Cardiac fibroblast (primary cell): ENCODE data around the gene MRPL20.

Experiments
- DNase-seq, 2 donors: peaks; one replicate each; pipeline versions ENCODE4 v3.0.0 to v3.0.0-alpha.2; 2010; ENCODE audit warnings: low read depth in 2 of 2
- H3K4me3 ChIP-seq, 2 donors: replicated peaks in 1 of 2; 1 replicate in 1 of 2; 2 replicates in 1 of 2; pipeline ENCODE4 v1.5.1; 2011; ENCODE audit warnings: low read depth in 2 of 2, low read length in 2 of 2, mild to moderate bottlenecking in 2 of 2, moderate library complexity in 1 of 2
- TF ChIP-seq, protein P1 (sequence below): IDR thresholded peaks from one replicate; pipeline ENCODE4 v1.5.1; 2011; ENCODE audit warnings: low read depth, mild to moderate bottlenecking, low read length, inconsistent platforms

Gene MRPL20

DNA sequence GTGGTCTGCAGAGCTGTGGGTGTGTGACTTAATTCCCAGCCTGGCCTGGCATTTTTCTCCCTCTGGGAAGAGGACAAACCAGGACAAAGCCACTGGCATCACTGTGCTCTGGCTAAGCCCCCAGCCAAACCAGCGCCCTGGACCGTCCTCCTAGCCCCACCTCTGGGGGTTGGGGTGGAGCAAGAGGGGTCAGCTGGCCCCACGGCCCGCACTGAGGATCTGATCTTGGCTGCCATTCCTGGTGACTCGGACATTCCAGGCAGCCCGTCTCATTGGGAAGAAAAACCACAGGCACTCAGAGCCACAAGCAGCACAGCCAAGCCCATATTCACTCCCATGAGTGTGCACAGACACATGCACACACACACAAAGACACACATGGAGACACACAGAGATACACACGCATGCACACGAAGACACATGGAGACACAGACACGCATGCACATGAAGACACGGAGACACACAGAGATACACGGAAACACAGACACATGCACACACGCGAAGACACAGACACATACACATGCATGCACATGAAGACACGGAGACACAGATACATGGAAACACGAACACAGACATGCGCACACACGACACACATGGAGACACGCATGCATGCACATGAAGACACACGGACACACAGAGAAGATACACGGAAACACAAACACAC, 46.5 kb downstream of the MRPL20 start:
- no peak overlapping the region for H3K4me3 ChIP-seq
- TF ChIP-seq, protein P1, sequence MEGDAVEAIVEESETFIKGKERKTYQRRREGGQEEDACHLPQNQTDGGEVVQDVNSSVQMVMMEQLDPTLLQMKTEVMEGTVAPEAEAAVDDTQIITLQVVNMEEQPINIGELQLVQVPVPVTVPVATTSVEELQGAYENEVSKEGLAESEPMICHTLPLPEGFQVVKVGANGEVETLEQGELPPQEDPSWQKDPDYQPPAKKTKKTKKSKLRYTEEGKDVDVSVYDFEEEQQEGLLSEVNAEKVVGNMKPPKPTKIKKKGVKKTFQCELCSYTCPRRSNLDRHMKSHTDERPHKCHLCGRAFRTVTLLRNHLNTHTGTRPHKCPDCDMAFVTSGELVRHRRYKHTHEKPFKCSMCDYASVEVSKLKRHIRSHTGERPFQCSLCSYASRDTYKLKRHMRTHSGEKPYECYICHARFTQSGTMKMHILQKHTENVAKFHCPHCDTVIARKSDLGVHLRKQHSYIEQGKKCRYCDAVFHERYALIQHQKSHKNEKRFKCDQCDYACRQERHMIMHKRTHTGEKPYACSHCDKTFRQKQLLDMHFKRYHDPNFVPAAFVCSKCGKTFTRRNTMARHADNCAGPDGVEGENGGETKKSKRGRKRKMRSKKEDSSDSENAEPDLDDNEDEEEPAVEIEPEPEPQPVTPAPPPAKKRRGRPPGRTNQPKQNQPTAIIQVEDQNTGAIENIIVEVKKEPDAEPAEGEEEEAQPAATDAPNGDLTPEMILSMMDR, result no peak
- peak; percentile 92 to 93 for DNase-seq

DNA sequence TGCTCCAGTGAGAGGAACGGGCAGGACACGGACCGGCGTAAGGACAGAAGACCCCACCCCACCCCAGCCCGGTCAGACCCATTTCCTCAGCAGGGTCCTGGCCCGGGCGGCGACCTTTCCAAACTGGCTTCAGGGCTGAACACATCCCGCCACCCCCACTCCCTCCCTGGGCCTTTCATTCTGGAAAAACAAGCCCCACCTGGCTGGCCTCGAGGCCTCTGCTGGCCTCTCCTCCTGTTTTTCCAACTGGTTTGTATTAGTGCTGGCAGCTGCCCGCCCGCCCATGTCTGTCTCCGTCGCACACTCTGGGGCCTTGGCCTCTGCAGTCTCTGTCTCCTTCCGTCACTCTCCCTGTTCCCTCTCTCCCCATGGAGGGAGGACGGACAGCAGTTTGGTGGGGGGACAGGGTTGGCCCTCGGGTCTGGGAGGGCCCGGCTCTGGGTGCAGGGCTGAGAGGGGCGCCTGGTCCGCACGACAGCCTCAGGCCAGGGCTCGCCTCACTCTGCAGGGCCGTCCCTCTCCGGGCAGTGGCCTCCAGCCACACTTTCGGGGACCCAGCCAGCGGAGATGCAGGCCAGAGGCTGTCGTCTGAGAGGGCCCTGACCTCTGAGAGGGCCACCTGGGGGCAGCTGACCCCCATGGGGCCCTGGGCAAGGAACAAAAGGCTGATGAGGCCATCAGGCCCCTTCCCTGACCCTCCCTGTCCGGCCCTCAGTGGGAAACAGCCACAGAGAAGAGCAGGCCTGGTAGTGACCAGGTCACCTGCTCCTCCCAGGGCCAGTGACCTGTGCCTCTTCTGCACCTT, 47.2 kb downstream of the MRPL20 start:
- peak; percentile 34 to 52 for DNase-seq
- no peak overlapping the region for H3K4me3 ChIP-seq

DNA sequence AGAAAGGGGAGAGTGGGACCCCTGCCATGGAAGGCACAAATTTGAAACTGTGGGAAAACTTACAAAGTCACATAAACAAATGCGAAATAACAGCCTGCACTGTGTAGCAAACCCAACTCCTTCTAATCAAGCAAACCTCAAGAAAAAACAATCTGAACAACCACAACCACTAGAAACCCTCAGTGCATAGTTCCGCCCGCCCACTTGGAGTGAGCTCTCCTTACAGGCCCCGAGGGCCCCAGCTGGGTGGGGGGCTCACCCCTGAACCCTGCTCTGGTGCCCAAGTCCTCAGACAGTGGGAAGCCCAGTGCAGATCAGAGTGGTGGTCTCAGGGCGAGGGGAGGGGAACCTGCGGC, 47.8 kb downstream of the MRPL20 start:
- H3K4me3 ChIP-seq, result no peak overlapping the region
- peak; percentile 40 to 61 for DNase-seq
- TF ChIP-seq, protein P1, result no peak

More for the DNA sequence above, 47.2 kb downstream of the MRPL20 start:
- TF ChIP-seq, protein P1, result no peak

DNA sequence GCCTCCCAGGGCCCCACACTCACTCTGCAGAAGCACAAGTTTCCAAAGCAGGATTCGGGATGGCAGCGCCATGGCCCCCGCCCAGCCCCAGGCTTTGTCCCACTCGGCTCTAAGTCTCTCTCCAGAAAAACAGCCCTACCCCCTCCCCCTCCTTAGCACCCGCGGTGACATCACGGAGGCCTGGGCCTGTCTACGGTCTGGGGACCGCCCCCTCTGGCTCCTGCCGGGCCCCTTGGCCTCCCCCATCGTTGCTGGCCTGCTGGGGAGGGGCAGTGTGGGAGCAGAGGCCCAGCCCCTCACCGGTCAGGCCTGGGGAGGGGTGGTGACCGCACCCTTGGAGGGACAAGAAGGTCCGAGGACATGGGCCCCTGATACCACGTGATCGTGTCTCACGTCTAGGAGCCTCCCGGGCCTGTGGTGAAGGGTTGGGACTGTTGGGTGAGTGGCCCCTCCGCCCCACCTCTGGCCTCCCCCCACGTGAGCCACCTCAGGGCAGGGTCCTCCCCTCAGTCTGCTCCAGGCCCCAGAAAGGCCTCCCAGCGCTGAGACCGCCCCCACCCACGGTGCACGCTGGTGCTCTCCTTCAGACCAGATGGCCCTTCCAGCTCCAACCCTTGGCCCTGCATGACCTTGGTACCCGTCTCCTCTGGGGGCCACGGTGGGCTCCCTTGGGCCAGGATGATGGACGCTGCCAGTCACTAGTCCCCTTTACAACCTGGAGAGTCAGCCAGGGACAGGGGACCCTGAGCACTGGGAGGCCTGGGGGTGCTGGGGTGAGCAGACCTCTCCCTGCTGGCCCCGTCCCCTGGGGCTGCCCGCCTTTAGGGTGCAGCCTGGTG, 48.4 kb downstream of the MRPL20 start, which contains the start of gene MXRA8:
TSS of gene MXRA8 (minus strand) at position 123 of the 839 bp plus-strand sequence. CDS start at position 72, 51 bp downstream.
- TF ChIP-seq, protein P1, result no peak
- H3K4me3 ChIP-seq, result peak within 1 kb of the TSS; percentile 61 to 68
- peak; percentile 65 to 90 for DNase-seq

DNA sequence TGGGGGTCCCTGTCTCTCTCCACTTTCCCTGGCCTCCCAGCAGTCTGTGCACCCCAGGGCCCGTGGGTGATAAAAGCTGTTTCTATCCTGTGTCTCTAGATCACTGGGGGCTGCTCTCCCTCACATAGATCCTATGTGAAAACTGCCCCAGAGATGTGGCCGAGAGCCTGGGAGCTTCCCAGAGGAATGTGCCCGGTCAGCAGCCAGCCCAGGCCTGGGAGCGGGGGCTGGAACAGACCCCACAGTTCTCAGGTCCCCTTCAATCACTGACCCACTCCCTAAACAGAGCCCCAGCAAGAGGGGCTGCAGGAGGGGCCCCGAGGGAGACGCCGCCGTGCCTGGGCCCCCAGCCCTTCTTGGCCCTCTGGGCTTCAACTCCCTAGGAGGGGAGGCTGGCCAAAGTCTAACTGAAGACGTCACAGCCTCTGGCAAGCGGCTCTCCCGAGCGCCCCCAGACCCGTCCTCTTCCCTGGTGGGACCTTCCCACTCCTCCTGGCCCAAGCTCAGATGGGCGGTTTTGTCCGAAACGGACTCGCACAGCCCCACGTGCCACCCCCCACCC, 49.1 kb downstream of the MRPL20 start:
- TF ChIP-seq, protein P1, result no peak
- peak overlapping the region; percentile 61 to 68 for H3K4me3 ChIP-seq
- DNase-seq, result peak in 1 of 2 donors; percentile 36

DNA sequence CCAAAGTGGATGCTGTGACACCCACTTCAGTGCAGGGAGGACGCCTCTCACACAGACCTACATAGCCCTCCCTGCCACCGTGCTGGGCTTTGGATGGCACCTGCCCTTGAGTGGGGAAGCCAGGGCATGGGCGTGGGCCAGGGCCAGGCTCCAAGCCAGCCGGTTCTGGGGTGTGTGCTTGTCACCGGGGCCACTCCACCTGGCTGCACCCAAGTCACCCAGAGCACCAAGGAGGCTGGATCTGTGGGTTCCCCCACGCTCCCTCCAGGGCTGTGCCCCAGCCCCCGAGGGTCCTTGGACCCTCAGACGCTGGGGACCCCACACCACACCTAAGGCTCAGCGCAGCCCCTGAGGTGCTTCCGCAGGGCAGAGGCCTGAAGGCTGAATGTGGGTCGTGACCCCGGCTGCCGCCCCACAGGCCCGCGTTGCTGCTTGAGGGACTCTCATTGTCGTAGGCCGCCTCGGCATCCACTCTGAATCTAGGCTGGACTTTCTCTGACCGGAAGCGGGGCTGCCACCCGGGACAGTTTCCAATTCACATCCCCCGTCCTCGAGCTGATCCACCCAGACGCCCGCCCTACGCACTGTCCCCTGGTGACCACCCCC, 50.2 kb downstream of the MRPL20 start:
- DNase-seq, result no peak
- TF ChIP-seq, protein P1, result no peak
- peak overlapping the region; percentile 61 to 68 for H3K4me3 ChIP-seq
